DMS 273 (cell line): ENCODE data around the gene TTC9B.

Source experiments
- DNase-seq: peaks from one replicate; lab custom pipeline; 2025; ENCODE audit not compliant: unreplicated experiment; lab: John Stamatoyannopoulos, UW

Gene TTC9B

DNA sequence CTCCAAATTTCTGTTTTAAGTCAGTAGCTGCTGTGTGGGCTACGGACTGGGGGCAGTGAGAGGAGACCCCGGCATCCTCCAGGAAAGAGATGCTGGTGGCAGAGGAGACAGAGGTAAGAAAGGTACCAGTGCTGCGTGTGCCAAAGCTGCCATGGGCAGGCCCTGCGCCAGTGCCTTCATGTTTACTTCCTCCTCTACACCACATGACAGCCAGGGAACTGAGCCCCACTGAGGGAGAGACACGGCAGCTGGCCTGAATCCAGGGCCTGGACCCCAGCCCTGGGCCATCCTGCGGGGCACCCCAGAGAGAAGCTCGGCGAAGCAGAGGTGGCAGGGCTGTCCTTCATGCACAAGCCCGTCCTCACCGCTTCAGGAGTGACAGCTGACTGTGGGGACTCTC, 31.0 kb upstream of the TTC9B start:
- no peak for DNase-seq

DNA sequence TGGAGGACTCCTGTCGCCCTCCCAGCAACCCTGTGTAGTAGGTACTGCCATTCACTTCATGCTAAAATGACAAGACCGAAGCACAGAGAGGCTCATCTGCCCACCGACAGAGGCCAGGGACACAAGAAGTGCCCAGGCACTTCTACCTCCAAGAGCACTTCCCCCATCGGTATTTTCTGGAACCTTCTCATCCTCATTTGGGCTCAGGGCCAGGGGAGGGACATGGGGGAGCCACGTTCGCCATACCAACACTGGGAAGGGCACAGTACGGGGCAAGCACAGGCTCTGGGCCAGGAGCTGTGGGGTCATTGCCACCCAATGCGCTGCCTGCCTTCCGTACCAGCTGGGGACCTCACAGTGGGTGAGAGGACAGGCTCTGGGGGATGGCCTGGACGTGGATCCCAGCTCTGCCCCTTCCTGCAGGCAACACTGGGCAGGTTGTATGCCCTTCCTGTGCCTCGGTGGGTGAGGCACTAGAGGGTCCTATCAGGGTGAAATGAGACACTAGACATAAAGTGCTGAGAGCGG, 29.6 kb upstream of the TTC9B start:
- DNase-seq = no peak

GRCh38 chr19:40247178-40247577, 29.0 kb upstream of the TTC9B start:
- no peak for DNase-seq

GRCh38 chr19:40246292-40247073, 28.3 kb upstream of the TTC9B start:
- DNase-seq = peak; percentile 68

DNA sequence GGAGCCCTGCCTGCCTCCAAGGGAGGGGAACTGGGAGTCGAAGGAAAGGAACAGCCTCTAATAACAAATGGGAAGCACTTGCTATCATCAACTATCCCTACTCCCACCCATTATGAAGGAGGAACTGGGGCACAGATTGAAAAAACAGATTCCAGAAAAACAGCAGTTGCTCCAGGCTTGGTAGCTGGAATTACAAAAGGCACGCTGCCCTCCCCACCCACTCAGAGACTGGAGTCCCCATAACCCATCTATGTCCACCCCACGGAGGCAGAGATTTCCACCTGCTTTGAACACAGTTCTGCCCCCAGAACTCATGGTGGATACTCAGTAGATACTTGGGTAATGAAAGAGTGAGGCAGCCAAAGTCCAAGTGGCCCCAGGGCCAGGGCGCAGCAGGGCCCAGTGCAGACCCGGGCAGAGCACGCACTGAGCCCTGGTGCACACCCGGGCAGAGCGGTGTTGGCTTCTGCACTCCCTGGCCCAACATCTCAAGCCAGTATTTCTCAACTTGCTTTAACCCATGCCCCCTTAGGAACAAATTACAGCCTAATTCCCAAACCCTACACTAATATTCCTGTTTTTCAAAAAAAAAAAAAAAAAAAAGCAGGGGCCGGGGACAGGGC, 27.4 kb upstream of the TTC9B start:
- no peak for DNase-seq

DNA sequence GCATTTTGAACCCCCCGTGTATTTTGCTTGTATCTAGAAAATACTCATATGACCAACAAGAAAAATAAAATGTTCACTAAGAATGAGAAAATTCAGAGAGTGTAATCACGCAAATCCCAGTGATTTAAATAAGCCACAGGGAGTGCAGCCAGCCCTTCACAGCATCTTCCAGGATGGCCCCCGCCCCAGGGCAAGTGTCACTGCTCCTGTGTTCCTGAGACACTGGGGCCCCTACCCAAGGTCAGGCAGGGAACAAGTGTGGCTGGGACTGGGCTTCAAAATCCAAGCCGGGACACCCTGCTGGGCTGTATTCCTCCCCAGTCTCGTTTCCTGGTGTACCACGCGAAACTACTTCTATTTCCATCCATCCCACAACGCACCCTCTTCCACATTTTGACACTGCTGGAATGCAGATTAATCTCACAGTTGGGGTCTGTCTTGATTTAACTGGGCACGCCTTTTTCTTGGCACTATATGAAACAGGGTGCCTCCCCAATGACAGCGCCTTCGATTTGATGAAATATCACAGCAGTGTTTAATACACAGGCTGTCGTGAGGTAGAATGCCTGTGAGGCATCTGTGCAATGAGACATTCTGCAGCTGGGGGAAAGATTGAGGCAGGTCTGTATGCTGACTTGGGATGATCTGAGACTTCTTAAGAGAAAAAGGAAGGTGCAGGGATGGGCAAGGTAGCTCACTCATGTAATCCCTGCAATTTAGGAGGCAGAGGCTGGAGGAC, 26.6 kb upstream of the TTC9B start:
- no peak for DNase-seq

DNA sequence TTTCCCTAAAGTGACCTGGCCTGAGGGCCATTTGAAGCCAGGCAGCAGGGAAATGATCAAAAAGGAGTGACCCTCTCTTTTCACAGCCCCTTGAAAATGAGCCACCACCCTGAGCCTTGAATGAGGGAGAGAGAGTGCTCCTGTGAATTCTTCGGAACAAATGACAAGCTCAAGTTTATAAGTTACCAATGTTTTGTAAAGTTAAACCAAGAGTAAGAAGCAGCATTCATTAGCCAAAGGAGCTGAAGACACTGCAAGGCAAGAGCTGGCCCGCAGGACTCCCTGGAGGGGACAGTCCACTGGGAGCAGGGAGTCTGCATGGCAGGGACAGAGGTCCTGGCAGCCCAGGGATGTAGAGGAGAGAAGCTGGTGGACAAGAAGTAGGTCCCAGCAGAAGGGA, 25.0 kb upstream of the TTC9B start:
- no peak for DNase-seq

GRCh38 chr19:40242480-40242879, 24.3 kb upstream of the TTC9B start:
- no peak for DNase-seq

DNA sequence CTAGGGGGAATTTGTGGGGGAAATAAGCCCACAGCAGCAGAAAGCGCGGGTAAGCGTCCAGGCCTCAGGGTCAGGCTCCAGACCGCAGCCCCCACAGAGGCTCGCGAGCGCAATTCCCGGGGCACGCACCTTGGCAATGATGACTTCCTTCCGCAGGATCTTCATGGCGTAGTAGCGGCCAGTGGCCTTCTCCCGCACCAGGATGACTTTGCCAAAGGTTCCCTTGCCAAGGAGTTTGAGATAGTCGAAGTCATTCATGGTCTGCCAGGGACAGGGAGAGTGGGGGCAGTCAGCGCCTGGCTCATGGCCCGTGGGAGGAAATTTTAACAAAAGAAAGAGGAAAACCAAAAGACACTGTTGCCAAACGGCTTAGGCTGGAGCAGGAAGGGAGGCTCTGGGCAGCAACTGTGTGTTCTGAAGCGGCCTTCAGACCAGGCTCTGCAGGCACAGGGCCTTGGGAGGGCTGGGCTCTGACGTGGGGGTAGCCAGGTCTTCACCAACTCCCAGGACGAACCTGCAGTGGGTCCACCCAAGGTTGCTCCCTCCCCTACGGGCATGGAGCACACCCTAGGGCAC, 23.7 kb upstream of the TTC9B start:
- DNase-seq = no peak

DNA sequence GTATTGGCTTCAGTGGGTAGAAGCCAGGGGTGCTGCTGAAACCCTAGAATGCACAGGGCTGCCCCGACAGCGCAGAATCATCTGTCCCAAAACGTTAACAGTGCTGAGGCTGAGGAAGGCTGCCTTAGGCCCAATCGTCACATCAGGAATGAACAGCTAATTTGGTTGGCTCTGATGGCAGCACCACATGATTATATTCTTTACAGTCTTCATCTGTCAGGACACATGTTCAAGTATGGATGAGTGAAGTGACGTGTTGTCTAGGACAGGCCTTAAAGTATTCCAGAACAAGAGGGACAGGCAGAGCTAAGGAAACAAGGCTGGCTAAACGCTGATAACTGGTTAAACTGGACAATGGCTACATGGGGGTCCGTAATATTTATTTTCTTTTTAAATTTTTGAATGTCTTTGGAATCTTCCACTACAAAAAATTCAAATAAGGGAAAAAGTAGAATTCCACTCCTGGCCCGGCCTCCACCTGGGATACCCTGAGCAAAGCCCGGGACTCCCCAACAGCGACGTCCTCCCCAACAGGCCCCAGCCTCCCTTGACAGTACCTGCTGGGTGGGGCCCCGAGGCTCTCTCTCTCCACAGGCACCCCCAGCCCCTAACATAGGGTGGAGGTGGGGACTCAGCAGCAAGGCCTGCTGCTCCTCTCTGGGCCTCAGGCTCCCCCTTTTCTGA, 23.1 kb upstream of the TTC9B start:
- no peak for DNase-seq

DNA sequence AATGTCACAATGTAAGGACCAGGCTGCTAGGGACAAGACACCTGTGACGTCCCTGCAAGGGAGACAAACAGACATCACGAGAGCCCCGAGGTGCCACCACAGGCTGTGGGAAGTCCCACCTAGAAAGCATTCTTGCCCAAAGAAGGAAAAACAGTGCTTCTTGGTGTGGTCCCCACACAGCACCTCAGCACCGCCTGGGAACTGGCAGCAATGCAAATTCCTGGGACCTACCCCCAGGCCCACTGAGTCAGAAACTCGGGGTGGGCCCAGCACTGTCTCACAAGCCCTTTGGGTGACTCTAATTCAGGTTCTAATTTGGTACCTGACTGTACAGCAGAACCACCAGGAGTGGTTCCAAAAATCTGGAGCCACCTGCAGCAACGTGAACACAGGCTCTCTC, 22.1 kb upstream of the TTC9B start:
- no peak for DNase-seq

GRCh38 chr19:40239415-40240226, 21.4 kb upstream of the TTC9B start:
- no peak for DNase-seq

- no peak for DNase-seq
Observed at GRCh38 chr19:40238775-40239174, 20.6 kb upstream of the TTC9B start.

- no peak for DNase-seq
Observed at GRCh38 chr19:40237791-40238190, 19.6 kb upstream of the TTC9B start.

- DNase-seq = no peak
Observed at GRCh38 chr19:40236366-40236765, 18.2 kb upstream of the TTC9B start.

- DNase-seq = no peak
Observed at GRCh38 chr19:40236026-40236355, 17.8 kb upstream of the TTC9B start.

DNA sequence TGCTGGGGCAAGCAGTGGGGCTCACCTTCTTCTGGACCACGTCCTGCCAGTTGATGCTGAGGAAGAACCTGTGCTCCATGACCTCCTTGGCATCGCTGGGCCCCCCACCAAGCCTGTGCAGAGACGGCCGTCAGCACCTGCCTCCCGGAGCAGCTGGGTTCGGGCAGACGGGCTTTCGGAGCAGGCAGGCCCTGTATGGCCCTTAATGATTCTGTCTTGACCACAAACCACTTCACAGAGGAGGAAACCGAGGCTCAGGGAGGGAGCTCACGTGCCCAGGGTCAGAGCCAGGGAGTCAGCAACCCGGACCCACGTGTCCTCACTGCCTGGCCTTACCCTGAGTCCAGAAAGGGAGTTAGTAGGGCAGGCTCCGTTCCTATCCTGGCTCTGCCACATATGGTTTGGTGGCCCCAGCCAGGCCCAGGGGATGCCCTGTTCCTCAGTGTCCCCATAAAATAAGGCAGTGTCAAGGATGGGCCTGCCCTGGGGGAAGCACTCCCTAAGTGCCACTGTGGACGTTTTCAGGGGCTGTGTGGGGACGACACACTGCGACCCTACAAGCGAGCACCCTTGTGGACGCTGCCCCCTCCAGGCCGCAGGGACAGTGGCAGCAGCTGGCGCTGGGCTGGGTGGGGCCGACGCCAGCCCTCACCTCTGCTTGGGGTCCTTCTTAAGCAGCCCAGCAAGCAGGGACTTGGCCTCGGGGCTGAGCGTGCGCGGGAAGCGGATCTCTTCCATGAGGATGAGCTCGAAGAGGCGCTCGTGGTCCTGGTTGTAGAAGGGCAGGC, 17.2 kb upstream of the TTC9B start:
- no peak for DNase-seq

- DNase-seq = no peak
Observed at GRCh38 chr19:40234429-40235237, 16.4 kb upstream of the TTC9B start.
